Measurements from ENCODE around the gene NARS2.
"Not testable (repeated sequence)": the region's sequence is repeated elsewhere in the genome, so short reads cannot be mapped to it uniquely, and the experiment has no call there.

Gene NARS2

GRCh38 chr11:78574386-78575381, at the start of gene NARS2:
Gene NARS2, minus strand, starts transcription at chr11:78574864. Its CDS starts 376 bp downstream, at chr11:78574488.
- DNase-seq: peak; percentile 98

GRCh38 chr11:78622666-78623065, 48.0 kb upstream of the NARS2 start:
- no peak for DNase-seq

GRCh38 chr11:78620159-78620558, 45.5 kb upstream of the NARS2 start:
- DNase-seq: no peak

DNA sequence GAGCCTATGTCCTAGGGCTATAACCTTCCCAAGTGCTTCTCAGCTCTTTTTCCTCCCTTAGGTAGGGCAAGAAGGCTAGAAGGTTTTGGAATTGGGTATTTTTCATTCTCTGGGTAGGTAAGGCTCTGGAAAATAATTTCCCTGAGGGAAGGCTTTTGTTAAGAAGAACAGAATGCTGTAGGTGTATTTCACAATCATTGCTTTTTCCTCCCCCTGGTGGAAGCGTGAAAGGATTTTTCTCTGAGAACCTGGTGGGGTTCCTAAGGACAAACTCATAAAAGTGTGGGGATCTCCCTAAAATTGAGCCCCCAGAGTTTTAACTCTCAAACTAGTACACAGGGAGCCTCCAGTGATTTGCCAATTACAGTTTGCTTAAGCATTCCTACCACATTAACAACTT, 41.1 kb upstream of the NARS2 start:
- DNase-seq: no peak

GRCh38 chr11:78613378-78613813, 38.7 kb upstream of the NARS2 start:
- DNase-seq: no peak

- DNase-seq: no peak
Measured at GRCh38 chr11:78612721-78613377, 38.2 kb upstream of the NARS2 start.

DNA sequence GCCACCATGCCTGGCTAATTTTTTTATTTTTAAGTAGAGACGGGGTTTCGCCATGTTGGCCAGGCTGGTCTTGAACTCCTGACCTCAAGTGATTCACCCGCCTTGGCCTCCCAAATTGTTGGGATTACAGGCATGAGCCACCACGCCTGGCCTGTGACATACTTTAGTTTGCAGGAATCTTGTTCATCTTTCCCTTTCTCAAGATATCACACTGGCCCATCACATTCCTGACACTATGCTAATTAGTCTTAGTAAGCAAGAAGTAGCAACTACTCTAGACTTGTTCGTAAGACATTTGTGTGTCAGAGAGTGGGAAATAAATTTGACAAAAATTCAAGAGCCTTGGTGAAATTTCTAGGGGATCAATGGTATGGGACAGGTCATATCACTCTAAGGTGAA, 34.7 kb upstream of the NARS2 start:
- DNase-seq: not testable (repeated sequence)

- no peak for DNase-seq
Measured at GRCh38 chr11:78607696-78608095, 33.0 kb upstream of the NARS2 start.

- no peak for DNase-seq
Measured at GRCh38 chr11:78606667-78607066, 32.0 kb upstream of the NARS2 start.

GRCh38 chr11:78605296-78605695, 30.6 kb upstream of the NARS2 start:
- no peak for DNase-seq

- no peak for DNase-seq
Measured at GRCh38 chr11:78603792-78604191, 29.1 kb upstream of the NARS2 start.

GRCh38 chr11:78602771-78603170, 28.1 kb upstream of the NARS2 start:
- DNase-seq: not testable (repeated sequence)

GRCh38 chr11:78601066-78601465, 26.4 kb upstream of the NARS2 start:
- DNase-seq: not testable (repeated sequence)

GRCh38 chr11:78597579-78597978, 22.9 kb upstream of the NARS2 start:
- DNase-seq: not testable (repeated sequence)

DNA sequence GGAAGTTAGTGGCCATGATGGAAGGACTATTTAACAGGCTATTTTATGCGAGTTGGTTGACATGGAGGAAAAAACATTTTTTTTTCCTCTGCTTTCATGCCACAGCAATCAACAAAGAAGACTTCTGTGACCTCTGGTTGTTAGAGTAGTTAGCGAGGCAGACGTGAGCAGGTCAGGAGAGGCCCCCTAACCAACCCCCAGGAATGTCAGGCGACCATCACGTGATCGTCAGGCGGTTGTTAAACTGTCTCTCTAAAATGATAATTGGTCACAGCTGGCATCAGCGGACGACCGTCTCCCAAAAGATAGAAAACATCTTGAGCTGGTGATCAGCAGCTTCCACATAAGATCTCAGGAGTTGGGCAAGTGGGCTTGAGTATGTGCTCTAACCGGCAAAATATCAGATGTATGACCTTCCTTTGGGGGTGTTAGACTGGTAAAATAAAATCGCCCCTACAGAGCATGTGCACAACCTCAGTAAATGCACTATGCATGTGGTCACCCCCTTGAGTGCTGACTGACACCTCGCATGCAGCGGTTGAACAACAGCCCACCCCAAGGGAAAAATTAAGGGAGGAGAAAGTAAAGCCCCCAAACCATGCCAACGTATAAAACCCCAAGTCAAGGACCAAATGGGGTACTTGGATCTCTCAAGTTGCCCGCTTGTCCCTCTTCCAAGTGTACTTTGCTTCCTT, 20.9 kb upstream of the NARS2 start:
- DNase-seq: no peak

- no peak for DNase-seq
Measured at GRCh38 chr11:78594814-78595213, 20.1 kb upstream of the NARS2 start.

DNA sequence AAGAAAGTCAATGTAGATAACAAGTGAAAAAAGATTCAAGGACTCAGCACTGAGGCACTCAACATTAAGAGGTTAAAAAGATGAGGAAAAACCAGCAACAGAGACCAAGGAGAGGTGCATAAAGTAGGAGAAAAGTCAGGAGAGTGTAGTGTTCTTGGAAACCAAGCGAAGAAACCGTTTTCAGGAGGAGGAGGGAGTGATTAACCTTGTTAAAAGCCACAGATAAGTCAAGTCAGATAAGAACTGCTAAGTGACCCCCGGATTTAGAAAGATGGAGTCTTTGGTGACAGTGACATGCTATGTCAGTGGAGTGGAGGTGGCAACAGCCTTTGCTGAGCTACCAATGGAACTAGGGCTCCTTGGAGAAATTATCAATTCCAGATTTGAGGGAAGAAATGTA, 13.9 kb upstream of the NARS2 start:
- DNase-seq: no peak

GRCh38 chr11:78587446-78587845, 12.8 kb upstream of the NARS2 start:
- DNase-seq: no peak

- no peak for DNase-seq
Measured at GRCh38 chr11:78586452-78587046, 11.9 kb upstream of the NARS2 start.

DNA sequence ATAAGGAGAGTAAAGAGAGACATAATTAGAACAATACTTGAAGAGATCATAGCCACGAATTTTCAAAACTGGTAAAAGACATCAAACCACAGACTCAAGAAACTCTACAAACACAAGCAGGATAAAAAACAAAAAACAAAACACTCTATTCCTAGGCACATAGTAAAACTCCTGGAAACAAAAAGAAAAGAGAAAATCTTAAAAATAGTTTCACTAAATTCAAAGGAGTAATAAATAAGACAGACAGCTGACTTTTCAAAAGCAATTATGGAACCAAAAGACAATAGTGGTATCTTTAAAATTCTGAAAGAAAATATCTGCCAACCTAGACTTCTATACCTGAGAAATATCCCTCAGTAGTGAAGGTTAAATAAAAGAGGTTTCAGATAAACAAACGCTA, 9.2 kb upstream of the NARS2 start:
- DNase-seq: no peak

- no peak for DNase-seq
Measured at GRCh38 chr11:78577495-78577894, 2.8 kb upstream of the NARS2 start.

- DNase-seq: no peak
Measured at GRCh38 chr11:78576549-78577097, 2.0 kb upstream of the NARS2 start.

DNA sequence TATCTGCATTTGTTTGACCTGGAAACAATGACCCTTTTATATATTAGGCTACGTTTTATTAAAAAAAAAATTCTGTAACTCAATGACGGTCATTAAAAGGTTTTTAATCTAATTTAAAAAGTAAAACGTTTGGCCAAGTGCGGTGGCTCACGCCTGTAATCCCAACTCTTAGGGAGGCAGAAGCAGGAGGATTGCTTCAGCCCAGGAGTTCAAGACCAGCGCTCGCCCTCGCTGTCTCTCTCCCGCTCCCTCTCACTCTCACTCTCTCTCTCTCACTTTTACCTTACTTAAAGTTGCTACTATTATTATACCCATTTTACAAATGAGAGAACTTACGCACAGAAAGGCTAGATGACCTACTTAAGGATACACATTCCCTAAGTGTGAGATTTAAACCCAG, 814 bp upstream of the NARS2 start:
- no peak for DNase-seq
